Ovary (tissue), 9 donors: ENCODE measurements around the gene CD300H. TPM values are rescaled to one million over a fixed set of nuclear protein-coding genes. Genes with fewer than 3 reads are reported as not detected.

ENCODE experiments used
- DNase-seq, 5 donors: peaks; one replicate each; pipeline ENCODE4 v3.0.0-alpha.2; 2019 to 2020
- H3K27ac ChIP-seq, 2 donors: fragments of 200-600 bp; one replicate each; pipeline versions ENCODE4 v1.5.1 to v1.8.0; 2019 to 2022
- H3K27me3 ChIP-seq: fragments of 200-600 bp; one replicate; pipeline ENCODE4 v1.8.0; 2022
- H3K36me3 ChIP-seq: fragments of 200-600 bp; sonication (generic); one replicate; pipeline ENCODE4 v1.5.1; 2019
- H3K4me1 ChIP-seq: one replicate; pipeline ENCODE4 v1.8.1; 2013; ENCODE audit warnings: mild to moderate bottlenecking, moderate library complexity; ENCODE audit not compliant: insufficient read depth
- H3K4me3 ChIP-seq: fragments of 200-600 bp; sonication (generic); one replicate; pipeline ENCODE4 v1.5.1; 2017
- H3K9me3 ChIP-seq, 2 donors: fragments of 200-600 bp in 1 of 2; sonication (generic) in 1 of 2; one replicate each; pipeline versions ENCODE4 v1.5.1 to v1.8.1; 2013 to 2019; ENCODE audit warnings: mild to moderate bottlenecking in 1 of 2, moderate library complexity in 1 of 2
- CTCF ChIP-seq, 3 donors: fragments of 450-650 bp in 2 of 3; fragments of 200-600 bp in 1 of 3; IDR thresholded peaks; one replicate each; pipeline versions ENCODE4 v1.5.1 to v1.8.0; 2016 to 2022; ENCODE audit warnings: antibody characterized with exemption in 3 of 3, mild to moderate bottlenecking in 1 of 3
- EP300 ChIP-seq: sonication (generic); formaldehyde crosslinking; IDR thresholded peaks from one replicate; pipeline ENCODE4 v1.6.1; 2017; ENCODE audit warnings: antibody characterized with exemption
- POLR2A ChIP-seq: fragments of 450-650 bp; IDR thresholded peaks from one replicate; pipeline ENCODE4 v1.6.1; 2017; ENCODE audit warnings: antibody characterized with exemption, mild to moderate bottlenecking, moderate library complexity
- WGBS, 3 donors: extraction: QIAGEN DNeasy Blood & Tissue Kit in 1 of 3; methylation state at CpG; one replicate each; pipeline versions ENCODE4 v1.1.5 to v1.1.7; 2013 to 2017; 5-methylcytosine and 5-hydroxymethylcytosine counted together
- intact Hi-C, 4 donors: fragments of 100-400 bp; cut with DNase I; formaldehyde crosslinking; loops; one replicate each; pipeline versions ENCODE4 v1.11.0 to v1.15.1; 2022 to 2023
- polyA plus RNA-seq, 2 donors: library from polyadenylated mRNA; stranded (reverse); fragments of 200-250 nt in 1 of 2; fragments of 350-450 nt in 1 of 2; fragmentation: Illumina TruSeq in 1 of 2; extraction: RNeasy Lipid Tissue Mini Kit (QIAGEN cat#74804) in 1 of 2; gene quantifications; one replicate each; pipeline ENCODE4 v1.2.3, GENCODE V29; 2013 to 2014
- total RNA-seq, 7 donors: library from RNA; depleted of rRNA in 2 of 7; stranded (reverse); fragments of >200 nt in 2 of 7; fragmentation: NEBNext Ultra II Directional in 3 of 7; extraction: Animal tissue kit (Norgen Biotek cat#: 25700) in 3 of 7; gene quantifications; one replicate each; pipeline versions ENCODE4 v1.1.0 to v1.2.4, GENCODE V29; 2016 to 2023
- donor health status: DM: no; HTN: no; CAD: no; lungs with moderate emphysema.
- donor health status: DM: no; HTN: no; CAD: no.
- donor health status: Bipolar disorder and iron deficiency.
- donor health status: DM: yes; HTN: yes; CAD: no.
- donor health status: DM: no; HTN: no; CAD: no.
- donor health status: DM: yes; HTN: yes; CAD: no.

CD300H gene
- total and polyA plus RNA-seq, 9 donors, result not detected

- intact Hi-C loops, result no loop called here
- DNase-seq, result no peak
- TF ChIP-seq EP300, result no peak
- no peak for TF ChIP-seq POLR2A
- TF ChIP-seq CTCF (IDR thresholded peaks at IDR 0.05), result no peak
- WGBS, 3 donors, result 79 to 90% (median 83%) methylated on average over 5 of the region's 5 CpGs
- Histone ChIP-seq H3K9me3 (no peaks in the 10 kb centered on the region), H3K36me3 (no peaks in the 10 kb centered on the region), H3K27me3 (no peaks in the 10 kb centered on the region), H3K4me1 (no peaks in the 10 kb centered on the region), H3K27ac (no peak overlapping the region), H3K4me3 (no peak overlapping the region)
These were observed 40.2 kb downstream of the CD300H start for GRCh38 chr17:74527081-74527480.

- no peak for DNase-seq
- 57 to 78% (median 67%) methylated on average over 3 of the region's 3 CpGs for WGBS, 3 donors
- intact Hi-C loops, result no loop called here
- Histone ChIP-seq H3K27ac (no peak overlapping the region), H3K9me3 (no peaks in the 10 kb centered on the region), H3K4me1 (no peaks in the 10 kb centered on the region), H3K36me3 (no peaks in the 10 kb centered on the region), H3K4me3 (no peak overlapping the region), H3K27me3 (no peaks in the 10 kb centered on the region)
- TF ChIP-seq POLR2A (no peak), EP300 (no peak), CTCF (IDR thresholded peaks at IDR 0.05) (no peak)
These were observed 40.6 kb downstream of the CD300H start for GRCh38 chr17:74526681-74527080.

- DNase-seq, result no peak
- Histone ChIP-seq H3K36me3 (no peaks in the 10 kb centered on the region), H3K9me3 (no peaks in the 10 kb centered on the region), H3K27ac (no peak overlapping the region), H3K4me3 (no peak overlapping the region), H3K4me1 (no peaks in the 10 kb centered on the region), H3K27me3 (no peaks in the 10 kb centered on the region)
- intact Hi-C loops, result no loop called here
- TF ChIP-seq EP300 (no peak), POLR2A (no peak), CTCF (IDR thresholded peaks at IDR 0.05) (no peak)
- WGBS, 3 donors, result 83 to 91% (median 85%) methylated on average over 14 of the region's 14 CpGs
These were observed 41.5 kb downstream of the CD300H start for GRCh38 chr17:74525781-74526288.

GRCh38 chr17:74525465-74525725 is 41.9 kb downstream of the CD300H start:
- Histone ChIP-seq H3K36me3 (no peaks in the 10 kb centered on the region), H3K27ac (no peak overlapping the region), H3K9me3 (no peaks in the 10 kb centered on the region), H3K27me3 (no peaks in the 10 kb centered on the region), H3K4me3 (no peak overlapping the region), H3K4me1 (no peaks in the 10 kb centered on the region)
- 73 to 100% (median 88%) methylated on average over 1 of the region's 1 CpG for WGBS, 3 donors
- TF ChIP-seq EP300, result no peak
- TF ChIP-seq CTCF (IDR thresholded peaks at IDR 0.05), result no peak
- TF ChIP-seq POLR2A, result no peak
- DNase-seq, result no peak
- intact Hi-C loops, result no loop called here
